Hematopoietic multipotent progenitor cell treated with erythropoietin and hydrocortisone succinate and interleukin-3 and kit ligand, for 6 days (in vitro differentiated cells): ENCODE data around the gene TGFBI.

Experiments used
- DNase-seq: peaks from one replicate; pipeline ENCODE4 v3.0.0-alpha.2; 2015

Gene TGFBI

DNA sequence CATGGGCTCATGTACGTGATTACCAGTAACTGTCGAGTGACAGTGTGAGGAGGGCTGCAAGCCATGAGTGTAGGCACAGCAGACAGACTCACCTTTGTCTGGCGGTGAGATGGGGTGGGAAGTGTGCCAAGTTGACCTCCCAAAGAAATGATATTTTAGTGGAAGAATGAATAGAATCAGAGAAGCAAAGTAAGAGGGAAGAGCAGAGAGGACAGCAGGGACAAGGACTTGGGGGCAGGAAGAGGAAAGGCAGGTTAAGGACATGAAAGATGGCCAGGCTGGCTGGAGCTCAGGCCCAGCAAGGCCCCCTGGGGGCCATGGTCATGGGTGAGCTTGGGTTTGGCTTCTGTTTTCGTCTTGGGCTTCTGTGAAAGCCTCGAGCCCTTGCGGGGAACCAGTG is 20.2 kb downstream of the TGFBI start:
- DNase-seq, result no peak

DNA sequence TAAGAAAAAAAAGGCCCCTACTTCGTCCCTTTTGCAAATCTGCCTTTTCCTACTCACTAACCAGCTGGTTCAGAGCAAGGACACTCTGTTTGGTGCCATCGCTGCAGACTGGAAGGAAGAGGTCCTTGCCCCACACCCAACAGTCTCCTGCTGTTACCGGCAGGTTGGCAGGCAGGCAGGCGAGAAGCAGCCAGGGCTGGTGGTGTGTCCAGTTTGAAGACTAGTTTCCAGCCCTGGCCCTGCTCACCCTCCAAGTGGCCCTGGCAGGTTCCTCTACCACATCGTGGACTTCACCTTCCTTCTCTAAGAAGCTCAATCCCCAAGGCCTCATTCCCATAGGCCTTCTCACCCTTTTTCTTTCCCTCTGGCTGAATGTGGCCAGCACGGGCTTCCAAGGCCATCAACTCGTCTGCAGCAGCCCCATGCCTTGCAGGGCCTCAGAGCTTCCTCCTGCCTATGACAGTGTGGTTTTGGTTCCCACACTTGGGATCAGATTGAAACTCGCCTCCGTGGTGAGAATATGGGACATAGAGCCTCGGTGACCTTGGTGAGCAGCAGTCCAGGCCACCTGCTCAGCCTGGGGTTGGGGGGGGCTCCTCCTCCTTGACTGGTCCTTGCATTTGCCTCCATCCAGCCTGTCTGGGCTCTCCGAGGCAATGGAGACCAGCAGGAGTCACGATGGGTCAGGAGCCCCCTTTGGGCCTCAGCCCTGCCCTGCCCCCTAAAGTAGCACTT is 22.9 kb downstream of the TGFBI start:
- DNase-seq, result no peak

DNA sequence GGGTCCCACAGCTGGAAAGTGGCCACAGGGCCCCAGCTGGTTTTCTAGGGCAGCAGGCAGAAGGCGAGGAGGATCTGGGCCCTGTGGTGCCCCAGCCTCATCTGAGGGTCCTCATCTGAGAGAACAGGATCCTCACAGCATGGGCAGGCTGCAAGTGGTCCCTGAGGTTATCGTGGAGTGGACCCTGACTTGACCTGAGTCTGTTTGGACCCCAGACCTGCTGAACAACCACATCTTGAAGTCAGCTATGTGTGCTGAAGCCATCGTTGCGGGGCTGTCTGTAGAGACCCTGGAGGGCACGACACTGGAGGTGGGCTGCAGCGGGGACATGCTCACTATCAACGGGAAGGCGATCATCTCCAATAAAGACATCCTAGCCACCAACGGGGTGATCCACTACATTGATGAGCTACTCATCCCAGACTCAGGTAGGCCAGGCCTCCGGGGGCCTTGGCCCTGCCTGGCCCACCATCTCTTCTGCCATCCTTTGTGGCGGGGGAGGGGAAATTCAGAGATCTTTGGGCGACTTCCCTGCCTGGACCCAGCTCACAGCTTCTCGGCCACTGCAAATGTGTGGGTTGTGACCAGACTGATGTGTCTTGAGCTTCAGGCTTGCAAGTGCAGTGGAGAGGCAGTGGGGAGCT is 24.0 kb downstream of the TGFBI start:
- no peak for DNase-seq

DNA sequence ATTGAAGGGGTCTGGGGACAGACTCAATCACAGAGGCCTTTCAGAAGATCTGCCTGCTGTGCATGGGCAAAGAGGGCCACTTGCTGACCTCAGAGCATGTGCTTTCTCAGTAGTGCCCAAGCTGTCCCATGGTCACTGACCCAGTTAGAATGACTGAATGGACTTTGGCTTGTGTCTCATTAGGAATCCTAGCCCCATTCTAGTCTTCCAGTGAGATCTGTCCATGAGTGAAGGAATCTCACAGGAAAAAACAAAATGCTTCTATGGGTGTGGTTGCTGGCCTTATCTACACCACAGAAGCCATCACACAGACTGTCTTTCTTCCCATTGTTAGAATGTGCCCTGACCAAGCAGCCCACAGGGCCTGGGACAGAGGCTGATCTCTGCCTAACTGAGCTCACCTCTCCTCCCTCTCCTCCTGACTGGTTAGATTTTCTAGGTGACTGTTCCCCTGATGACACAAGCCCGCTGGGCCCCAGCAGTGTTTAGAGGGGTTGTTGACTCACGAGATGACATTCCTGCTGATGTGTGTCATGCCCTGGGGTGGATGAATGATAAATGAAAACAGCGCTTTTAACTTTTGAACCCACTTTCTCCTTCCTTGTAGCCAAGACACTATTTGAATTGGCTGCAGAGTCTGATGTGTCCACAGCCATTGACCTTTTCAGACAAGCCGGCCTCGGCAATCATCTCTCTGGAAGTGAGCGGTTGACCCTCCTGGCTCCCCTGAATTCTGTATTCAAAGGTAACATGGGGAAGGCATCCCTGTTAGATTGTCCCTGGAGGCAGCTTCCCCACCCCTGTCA is 24.8 kb downstream of the TGFBI start:
- peak; percentile 55 for DNase-seq

DNA sequence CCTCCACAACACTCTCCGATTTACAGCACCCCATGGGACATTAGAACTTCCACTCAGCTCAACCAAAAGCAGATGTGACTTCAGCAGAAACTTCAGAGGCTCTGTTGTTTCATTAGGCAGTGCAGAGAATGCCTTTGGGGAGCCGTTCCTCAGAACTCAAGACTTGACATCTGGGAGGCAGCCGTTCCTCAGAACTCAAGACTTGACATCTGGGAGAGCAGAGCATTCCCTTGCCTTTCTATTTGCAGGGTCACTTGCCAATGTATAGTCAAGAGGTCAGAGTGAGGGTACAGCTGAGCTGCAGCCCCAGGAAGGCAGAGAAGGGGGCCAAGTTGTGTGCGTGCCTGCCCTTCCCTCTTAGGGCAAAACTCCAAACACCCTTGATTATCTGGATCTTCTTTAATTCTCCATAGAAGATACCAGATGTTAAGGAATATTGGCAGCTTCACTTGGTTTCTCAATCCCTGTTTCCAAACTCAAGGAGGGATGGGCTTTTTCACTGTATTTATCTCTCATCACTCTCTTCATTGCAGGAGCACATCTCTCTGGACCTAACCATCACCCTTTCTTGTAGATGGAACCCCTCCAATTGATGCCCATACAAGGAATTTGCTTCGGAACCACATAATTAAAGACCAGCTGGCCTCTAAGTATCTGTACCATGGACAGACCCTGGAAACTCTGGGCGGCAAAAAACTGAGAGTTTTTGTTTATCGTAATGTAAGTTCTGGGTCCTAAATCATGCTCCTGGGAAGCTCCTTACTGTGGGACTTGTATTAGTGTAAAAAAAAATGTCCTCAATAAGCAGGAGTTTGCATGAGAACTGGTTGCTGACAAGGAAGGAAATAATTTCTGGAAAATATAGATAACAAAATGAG is 25.6 kb downstream of the TGFBI start:
- no peak for DNase-seq

DNA sequence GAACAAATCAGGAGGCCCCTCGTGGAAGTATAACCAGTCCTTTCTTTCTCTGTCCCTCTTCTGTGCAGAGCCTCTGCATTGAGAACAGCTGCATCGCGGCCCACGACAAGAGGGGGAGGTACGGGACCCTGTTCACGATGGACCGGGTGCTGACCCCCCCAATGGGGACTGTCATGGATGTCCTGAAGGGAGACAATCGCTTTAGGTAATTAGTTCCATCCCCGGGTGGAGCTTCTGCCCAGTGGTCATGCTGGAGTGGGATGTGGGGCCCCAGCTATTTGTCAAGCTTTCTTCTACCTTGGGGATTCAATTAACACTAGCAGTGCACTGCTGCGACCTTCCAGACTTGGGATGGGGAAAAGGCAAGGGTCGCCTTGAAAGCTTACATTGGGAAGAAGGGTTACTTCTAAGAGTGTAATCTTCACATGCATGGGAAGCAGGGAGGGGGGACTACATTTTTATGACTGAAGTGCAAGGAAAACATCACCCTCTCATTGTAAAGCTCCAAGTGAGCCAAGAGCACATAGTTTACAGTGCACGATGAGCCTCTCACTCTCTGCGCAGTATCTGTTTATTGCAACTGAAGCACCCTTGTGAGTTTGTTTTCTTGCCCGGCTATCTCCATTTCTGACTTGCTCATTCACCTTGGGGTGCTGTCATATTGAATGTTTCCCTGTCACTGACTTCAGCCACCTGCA is 27.0 kb downstream of the TGFBI start:
- no peak for DNase-seq

DNA sequence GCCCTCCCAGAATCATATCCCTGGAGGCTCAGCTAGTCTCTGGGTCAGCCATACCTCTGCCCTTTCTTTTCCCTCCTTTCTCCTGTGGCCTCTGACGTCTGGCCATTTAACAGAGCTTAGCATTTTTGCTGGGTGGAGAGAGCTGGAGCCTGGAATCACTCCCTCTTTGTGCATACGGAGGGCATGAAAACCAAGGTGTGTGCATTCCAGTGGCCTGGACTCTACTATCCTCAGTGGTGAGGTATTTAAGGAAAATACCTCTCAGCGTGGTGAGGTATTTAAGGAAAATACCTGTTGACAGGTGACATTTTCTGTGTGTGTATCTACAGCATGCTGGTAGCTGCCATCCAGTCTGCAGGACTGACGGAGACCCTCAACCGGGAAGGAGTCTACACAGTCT is 27.5 kb downstream of the TGFBI start:
- DNase-seq, result no peak

DNA sequence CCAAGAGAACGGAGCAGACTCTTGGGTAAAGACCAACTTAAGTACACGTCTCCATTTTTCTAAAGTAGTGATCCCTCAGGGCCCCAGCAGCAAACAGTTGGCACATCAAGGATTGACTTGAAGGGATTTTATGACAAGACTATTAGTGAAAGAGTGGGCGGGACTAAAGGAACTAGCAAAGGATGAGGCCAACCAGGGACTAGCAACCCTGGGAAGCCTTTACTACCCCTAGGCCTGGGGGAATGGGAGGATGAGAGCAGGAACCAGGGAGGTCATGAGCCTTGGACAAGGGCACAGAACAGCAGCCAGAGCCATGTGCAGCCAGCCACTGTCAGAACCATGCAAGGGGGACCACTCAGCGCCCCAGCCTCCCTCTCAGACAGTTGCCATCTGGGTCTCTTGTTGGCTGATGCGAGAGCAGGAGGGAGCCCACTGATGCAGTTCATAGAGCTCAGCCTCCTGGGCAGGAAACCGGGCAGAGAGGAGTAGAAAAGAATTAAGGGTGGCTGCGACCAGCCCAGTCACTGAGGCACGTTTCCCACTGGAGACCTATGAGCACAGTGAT is 28.1 kb downstream of the TGFBI start:
- no peak for DNase-seq

DNA sequence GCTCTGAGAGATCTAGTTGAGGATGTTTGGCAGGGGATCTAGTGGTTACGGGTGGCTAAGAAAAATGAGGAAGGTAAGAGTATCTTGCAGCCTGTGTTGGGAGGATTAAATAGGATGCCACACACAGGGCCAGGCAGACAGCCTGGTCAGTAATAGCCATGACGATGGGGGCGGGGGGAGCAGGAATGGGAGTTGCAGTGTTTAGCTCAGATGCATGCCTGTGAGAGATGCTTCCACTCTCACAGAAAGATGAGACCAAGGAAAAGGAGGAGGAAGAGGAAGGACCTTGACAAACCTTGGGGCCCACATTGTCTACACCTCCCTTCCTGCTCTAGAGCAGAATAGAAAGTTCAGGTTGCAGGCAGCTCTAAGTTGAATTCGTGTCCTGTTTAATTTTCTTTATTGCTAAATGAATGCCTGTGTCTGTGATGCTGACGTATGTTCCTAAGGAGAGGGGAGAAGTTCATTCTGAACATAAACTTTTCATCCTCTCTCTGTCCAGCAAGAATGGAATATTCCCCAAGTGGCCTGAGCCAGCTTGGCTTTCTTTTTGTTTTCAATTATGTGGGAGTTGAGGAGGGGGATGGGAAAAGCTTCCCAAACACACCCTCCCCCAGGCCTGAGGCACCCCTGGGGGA is 28.7 kb downstream of the TGFBI start:
- DNase-seq, result no peak

DNA sequence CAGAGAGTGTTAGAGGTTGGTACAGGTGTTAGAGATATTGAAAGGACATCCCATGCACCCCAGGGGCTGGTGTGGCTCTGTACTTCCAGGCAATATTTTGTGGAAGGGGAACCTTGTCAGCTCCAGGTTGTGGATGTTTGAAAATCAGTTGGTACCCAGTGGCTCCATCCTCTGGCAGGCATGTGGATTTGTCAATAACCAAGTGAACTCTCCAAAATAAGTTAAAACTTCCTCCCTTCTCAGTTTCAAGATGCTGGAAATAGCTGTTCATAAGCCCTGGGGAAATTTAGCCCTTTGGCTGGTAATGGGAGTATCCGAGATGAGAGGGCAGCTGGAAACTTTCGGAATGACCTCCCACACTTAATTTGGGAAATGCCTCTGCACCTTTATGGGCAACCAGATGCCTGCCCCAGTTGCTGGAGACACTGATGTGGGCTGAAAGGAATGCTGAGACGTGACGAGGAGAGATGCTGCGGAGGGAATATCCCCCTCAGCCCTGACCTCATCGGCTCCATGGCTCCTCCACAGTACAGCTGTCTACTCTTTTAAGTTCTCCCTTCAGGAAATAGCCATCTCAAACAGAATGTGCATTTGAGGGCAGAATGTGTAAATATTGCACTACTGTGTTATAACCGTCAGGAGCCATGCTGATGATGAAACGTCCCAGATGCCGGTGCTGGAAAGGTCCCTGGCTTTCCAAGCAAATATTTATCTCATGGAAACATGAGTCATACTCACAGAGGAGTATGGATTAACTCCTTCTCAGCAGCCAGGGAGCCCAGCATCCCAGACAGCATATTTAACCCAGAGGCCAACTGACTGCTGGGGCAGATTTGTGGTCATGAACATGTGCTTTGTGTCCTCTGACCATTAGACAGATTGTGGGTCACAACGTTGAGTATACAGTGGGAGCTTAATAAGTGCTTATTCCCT is 29.5 kb downstream of the TGFBI start:
- no peak for DNase-seq

DNA sequence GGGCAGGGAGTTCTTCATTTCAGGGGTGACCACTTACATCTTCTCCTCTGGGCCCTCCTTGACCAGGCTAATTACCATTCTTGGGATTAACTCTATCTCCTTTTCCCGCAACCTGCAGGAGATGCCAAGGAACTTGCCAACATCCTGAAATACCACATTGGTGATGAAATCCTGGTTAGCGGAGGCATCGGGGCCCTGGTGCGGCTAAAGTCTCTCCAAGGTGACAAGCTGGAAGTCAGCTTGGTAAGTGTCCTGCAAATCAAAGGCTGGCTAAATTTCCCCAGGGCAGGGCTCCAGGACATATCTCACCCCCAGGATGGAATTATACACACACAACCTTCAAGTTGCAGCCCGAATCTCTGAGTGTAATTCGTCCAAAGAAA is 30.2 kb downstream of the TGFBI start:
- DNase-seq, result no peak

DNA sequence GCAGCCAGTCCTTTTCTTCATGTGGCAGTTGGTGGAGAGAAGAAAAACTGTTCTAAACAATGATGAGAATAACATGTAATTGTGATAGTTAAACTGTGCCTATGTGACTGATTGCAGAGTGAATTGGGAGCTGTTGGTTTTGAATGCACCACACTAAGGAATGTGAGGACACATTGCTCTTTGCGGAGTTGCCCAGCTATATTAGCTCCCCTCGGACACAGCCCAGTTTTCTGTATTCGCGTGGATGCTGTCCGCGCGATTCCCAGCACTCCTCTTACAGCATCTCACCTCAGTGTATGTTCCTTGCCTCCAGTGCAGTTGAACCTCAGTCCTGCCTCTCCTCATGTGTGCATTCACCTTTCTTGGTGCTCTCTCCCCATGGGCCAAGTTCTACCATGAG is 32.2 kb downstream of the TGFBI start:
- no peak for DNase-seq

DNA sequence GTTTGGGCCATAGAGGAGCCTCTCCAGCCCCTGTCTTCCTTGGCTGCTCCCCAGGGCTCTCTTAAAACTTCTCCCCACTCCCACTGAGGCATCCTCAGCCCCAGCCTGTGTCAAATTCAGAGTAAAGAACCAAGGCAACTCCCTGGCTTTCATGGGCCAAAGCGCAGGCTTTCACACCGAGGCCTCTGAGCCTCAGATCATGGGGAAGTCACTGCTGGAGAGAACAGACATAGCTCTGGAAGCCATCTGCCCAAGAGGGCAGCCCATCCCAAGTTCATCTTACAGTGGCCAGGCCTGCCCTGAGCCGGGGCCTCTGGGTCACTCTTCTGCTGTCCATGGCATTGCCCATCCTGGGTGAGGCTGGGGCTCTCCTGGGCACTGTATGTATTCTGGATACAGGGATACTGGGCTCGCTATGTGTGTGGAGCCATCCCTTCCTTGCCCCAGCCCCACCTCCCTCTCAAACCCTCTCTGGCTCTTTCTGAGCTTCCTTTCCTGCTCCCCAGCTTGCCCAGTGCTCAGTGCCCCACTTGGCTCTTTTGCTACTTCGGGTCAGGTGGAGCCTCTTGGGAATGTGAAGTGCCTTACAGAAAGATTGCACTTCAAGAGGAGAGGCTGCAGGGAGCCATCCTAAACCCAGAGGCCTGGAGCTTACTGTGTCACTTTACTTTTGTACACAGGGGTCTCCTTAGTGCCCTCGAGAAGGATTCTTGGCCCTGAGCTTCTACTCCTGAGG is 33.0 kb downstream of the TGFBI start:
- no peak for DNase-seq

DNA sequence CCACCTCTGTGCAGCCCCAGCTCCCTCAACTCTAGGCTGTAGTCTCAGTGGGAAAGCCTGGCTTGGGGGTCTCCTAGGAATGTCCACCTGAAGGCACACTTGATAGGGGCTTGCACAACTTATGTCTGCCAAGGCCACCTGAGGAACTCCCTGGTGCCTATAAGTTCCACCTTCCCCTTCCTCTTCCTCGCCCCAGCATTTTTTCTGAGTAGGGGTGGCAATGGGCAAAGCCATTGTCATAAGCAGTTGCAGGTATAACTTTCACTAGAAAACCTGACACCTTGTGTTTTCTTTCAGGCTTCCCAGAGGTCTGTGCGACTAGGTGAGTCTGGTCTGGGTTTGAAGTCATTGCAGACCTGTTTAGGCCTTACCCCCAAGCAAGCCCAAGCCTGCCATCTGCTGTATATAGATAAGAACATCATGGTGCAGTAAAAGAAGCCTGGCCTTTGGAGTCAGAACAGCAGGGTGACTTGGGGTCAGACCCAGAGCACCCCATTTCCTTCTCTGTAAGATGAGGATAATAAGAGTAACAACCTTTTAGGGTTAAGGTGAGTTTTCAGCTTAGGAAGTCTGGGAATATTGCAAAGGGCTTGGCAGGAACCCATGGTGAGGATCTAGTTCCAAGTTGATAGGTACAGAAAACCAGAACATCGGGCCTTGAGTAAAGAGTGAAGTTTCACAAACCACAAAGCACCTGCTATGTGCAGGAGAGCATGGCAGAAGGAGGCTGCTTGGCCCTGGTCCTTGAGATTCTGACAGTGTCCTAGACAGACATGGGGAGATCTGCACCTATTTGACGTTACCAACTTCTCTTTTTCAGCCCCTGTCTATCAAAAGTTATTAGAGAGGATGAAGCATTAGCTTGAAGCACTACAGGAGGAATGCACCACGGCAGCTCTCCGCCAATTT is 33.8 kb downstream of the TGFBI start:
- peak; percentile 88 for DNase-seq

DNA sequence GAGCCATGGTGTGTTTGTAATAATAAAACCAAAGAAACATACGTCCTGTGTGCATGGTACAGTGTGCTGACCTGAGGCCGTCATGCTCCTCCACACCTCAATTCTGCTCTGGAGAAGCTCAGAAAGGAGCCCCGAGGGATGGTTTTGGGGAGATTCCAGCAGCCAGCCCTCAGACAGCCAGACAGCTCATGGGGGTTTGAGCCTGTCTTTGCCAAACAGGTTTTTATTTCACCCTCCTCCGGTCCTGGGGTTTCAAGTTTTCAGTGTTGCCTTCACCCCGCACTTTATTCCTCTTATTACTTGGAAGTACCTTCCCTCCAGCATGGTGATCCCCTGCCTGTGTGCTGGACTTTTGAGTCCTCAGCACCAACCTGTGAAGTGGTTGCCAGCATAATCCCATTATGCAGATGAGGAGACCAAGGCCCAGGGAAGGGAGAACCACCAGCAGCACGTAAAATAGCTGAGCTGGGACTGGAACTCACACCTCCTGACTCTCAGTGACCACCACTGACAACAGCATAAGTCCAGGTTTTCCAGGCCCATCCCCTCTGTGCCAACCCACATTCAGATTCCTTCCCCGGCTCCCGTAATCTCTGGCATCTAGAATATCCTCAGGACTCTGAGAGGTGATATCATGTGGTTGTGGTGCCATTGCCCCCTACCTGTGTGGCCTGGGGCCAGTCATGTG is 35.1 kb downstream of the TGFBI start:
- DNase-seq, result no peak

DNA sequence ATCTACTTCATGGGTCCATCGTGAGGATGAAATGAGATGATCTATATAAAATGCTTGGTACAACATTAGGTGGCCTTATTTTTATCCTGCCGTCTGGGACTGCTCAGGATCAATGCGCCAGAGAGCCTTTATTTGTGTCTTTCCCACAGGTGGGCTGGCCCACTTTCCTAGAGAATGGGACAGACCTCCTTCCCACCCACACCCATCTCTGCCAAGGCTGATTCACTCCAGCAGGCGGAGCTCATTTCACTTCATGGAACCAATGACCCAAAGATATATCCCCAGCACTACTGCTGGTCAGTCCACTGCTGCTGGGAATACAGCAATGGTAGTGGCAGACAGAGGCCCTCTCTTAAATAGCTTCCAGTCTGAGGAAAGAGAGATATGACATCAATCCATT is 35.7 kb downstream of the TGFBI start:
- DNase-seq, result peak; percentile 11

DNA sequence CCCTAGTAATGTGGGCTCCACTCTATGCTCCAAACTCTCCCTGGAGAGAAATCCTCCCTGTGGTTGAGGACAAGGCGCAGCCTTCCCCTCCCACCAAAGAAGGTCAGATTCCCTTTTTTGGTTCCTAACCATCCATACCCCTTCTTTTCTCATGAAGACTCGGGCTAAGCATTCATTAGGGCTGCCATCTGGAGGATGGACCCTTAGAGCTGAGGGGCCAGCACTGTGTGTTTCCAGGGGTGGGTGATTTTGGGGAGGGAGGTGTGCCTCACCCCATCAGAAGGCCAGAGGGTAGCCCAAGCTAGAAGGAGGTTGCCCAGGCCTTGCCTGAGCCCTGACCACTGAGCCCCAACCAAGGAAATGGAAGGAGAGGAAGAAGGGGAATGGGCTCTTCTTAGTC is 36.8 kb downstream of the TGFBI start:
- DNase-seq, result no peak
